Tibial nerve (tissue), 4 donors: ENCODE results near the gene ANKRD23. TPM values are rescaled to one million over a fixed set of nuclear protein-coding genes. Genes with fewer than 3 reads are reported as not detected.

Experiments
- DNase-seq, 2 donors: peaks; one replicate each; pipeline ENCODE4 v3.0.0-alpha.2; 2019; ENCODE audit warnings: low spot score in 2 of 2
- H3K27ac ChIP-seq, 4 donors: fragments of 200-600 bp; sonication (generic) in 3 of 4; one replicate each; pipeline ENCODE4 v1.5.1; 2017 to 2019; ENCODE audit warnings: mild to moderate bottlenecking in 1 of 4
- H3K27me3 ChIP-seq, 2 donors: fragments of 200-600 bp; sonication (generic) in 1 of 2; one replicate each; pipeline versions ENCODE4 v1.5.1 to v1.6.0; 2017 to 2019
- H3K36me3 ChIP-seq, 3 donors: fragments of 200-600 bp; sonication (generic); one replicate each; pipeline ENCODE4 v1.5.1; 2018 to 2019
- H3K4me1 ChIP-seq, 4 donors: fragments of 200-600 bp; sonication (generic) in 3 of 4; one replicate each; pipeline ENCODE4 v1.5.1; 2017 to 2019
- H3K4me3 ChIP-seq, 4 donors: fragments of 200-600 bp; sonication (generic) in 3 of 4; one replicate each; pipeline ENCODE4 v1.5.1; 2017 to 2019; ENCODE audit warnings: mild to moderate bottlenecking in 1 of 4, moderate library complexity in 1 of 4
- H3K9me3 ChIP-seq, 4 donors: fragments of 200-600 bp; sonication (generic) in 3 of 4; one replicate each; pipeline ENCODE4 v1.5.1; 2017 to 2019
- EP300 ChIP-seq, 2 donors: sonication (generic); formaldehyde crosslinking; IDR thresholded peaks; one replicate each; pipeline ENCODE4 v1.6.1; 2017; ENCODE audit warnings: antibody characterized with exemption in 2 of 2, mild to moderate bottlenecking in 1 of 2
- POLR2A ChIP-seq, 2 donors: fragments of 450-650 bp; IDR thresholded peaks; one replicate each; pipeline ENCODE4 v1.6.1; 2017; ENCODE audit warnings: antibody characterized with exemption in 2 of 2, mild to moderate bottlenecking in 2 of 2, moderate library complexity in 2 of 2
- WGBS, 2 donors: methylation state at CpG; one replicate each; pipeline ENCODE4 v1.1.5; 2018; 5-methylcytosine and 5-hydroxymethylcytosine counted together
- total RNA-seq, 4 donors: library from RNA; depleted of rRNA; stranded (reverse); fragments of >200 nt; gene quantifications; one replicate each; pipeline ENCODE4 v1.1.0, GENCODE V29; 2016
- TF ChIP-seq, protein P1 (sequence below), 5 experiments: fragments of 200-600 bp in 3 of 5; fragments of 450-650 bp in 2 of 5; sonication (generic) in 3 of 5; IDR thresholded peaks; one replicate each; pipeline ENCODE4 v1.5.1; 2016 to 2019; ENCODE audit warnings: antibody characterized with exemption in 5 of 5, mild to moderate bottlenecking in 3 of 5, moderate library complexity in 2 of 5

ANKRD23 gene
- total RNA-seq, 4 donors from 2014 or later = 6.1 to 23.1 (median 11.2) TPM

GRCh38 chr2:96822786-96823185 is 21.0 kb downstream of the ANKRD23 start:
- Histone ChIP-seq H3K9me3 (no peaks in the 10 kb centered on the region), H3K27me3 (no peaks in the 10 kb centered on the region), H3K27ac (no peak overlapping the region), H3K4me3 (no peak overlapping the region), H3K4me1 (peaks cover 0 to 59% (median 31%) of the 10 kb centered on the region in 4 donors), H3K36me3 (peaks cover 0 to 66% (median 5%) of the 10 kb centered on the region in 3 donors)
- no peak for DNase-seq
- 58 to 64% methylated on average over 4 of the region's 4 CpGs for WGBS, 2 donors
- TF ChIP-seq, protein P1, sequence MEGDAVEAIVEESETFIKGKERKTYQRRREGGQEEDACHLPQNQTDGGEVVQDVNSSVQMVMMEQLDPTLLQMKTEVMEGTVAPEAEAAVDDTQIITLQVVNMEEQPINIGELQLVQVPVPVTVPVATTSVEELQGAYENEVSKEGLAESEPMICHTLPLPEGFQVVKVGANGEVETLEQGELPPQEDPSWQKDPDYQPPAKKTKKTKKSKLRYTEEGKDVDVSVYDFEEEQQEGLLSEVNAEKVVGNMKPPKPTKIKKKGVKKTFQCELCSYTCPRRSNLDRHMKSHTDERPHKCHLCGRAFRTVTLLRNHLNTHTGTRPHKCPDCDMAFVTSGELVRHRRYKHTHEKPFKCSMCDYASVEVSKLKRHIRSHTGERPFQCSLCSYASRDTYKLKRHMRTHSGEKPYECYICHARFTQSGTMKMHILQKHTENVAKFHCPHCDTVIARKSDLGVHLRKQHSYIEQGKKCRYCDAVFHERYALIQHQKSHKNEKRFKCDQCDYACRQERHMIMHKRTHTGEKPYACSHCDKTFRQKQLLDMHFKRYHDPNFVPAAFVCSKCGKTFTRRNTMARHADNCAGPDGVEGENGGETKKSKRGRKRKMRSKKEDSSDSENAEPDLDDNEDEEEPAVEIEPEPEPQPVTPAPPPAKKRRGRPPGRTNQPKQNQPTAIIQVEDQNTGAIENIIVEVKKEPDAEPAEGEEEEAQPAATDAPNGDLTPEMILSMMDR (IDR thresholded peaks at IDR 0.05) = no peak
- TF ChIP-seq POLR2A (IDR thresholded peaks at IDR 0.05) (no peak), EP300 (IDR thresholded peaks at IDR 0.05) (no peak)

DNA sequence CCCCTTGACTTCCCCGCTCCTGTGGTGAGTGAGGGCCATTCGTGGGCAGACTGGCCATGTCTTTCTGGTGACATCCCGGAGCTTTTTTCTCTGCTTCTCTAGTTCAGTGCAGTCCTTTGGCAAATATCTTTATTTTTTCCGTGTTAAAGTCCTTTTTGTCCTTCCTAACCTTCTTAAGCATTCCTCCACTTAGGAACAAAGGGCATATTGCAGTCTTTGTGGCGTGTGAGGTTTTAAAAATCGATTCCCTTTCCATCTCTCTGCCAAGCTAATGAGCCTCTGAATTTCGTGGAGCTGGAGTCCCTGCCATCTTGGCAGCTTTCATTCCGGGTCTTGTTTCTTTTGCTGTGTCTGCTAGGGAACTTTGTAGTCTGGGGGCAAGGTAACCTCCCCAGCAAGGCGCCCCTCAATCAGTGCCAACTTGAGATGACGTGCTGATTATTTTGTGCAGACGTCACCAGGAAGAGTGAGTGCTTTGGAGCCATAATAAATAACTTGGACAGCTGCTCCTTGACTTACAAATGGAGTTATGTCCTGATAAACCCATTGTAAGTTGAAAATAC is 22.6 kb downstream of the ANKRD23 start:
- no peak for TF ChIP-seq POLR2A (IDR thresholded peaks at IDR 0.05)
- TF ChIP-seq, protein P1 (IDR thresholded peaks at IDR 0.05) = no peak
- no peak for TF ChIP-seq EP300 (IDR thresholded peaks at IDR 0.05)
- peaks cover 0 to 68% (median 39%) of the 10 kb centered on the region in 4 donors for H3K4me1 ChIP-seq
- no peak overlapping the region for H3K27ac ChIP-seq
- H3K27me3 ChIP-seq = no peaks in the 10 kb centered on the region
- WGBS, 2 donors = 52 to 58% methylated on average over 11 of the region's 11 CpGs
- H3K4me3 ChIP-seq = no peak overlapping the region
- DNase-seq = no peak
- H3K36me3 ChIP-seq = peaks cover 0 to 50% (median 0%) of the 10 kb centered on the region in 3 donors
- no peaks in the 10 kb centered on the region for H3K9me3 ChIP-seq

DNA sequence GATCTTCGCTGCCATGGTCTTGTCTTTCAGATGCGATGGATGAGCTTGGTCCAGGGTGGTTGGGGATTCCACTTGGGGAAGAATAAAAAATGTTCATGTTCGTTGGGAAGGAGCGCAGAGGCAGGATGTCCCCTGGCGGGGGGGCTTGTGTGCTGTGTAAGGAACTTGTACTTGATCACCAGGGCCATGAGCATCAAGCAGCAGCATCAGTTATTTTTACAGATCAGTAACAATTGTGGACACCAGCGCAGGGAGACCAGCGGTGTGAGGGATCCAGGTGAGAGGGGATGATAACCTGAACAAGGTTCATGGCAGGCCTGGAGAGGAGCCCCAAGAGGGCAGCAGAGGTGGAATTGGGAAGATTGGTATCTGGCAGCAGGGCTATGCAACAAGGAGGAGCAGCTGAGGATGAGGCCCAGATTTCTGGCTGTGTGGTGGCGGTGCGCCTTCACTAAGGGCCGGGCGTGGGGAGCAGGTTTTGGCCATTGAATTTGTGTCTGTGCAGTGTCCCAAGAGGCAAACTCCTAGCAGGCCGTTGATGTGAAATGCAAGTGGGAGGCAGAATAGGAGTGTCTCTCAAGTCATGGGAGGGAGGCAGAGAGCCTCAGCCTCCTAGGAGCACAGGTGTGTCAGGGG is 23.8 kb downstream of the ANKRD23 start:
- TF ChIP-seq, protein P1 (IDR thresholded peaks at IDR 0.05) = no peak
- TF ChIP-seq EP300 (IDR thresholded peaks at IDR 0.05) (no peak), POLR2A (IDR thresholded peaks at IDR 0.05) (no peak)
- Histone ChIP-seq H3K9me3 (no peaks in the 10 kb centered on the region), H3K27ac (no peak overlapping the region), H3K4me3 (no peak overlapping the region), H3K36me3 (peaks cover 0 to 38% (median 0%) of the 10 kb centered on the region in 3 donors), H3K27me3 (no peaks in the 10 kb centered on the region), H3K4me1 (peaks cover 0 to 73% (median 42%) of the 10 kb centered on the region in 4 donors)
- 82 to 84% methylated on average over 12 of the region's 12 CpGs for WGBS, 2 donors
- DNase-seq = no peak

- Histone ChIP-seq H3K4me1 (peaks cover 0 to 73% (median 44%) of the 10 kb centered on the region in 4 donors), H3K36me3 (peaks cover 0 to 31% (median 0%) of the 10 kb centered on the region in 3 donors), H3K27me3 (no peaks in the 10 kb centered on the region), H3K4me3 (no peak overlapping the region), H3K27ac (peak overlapping the region in 2 of 4 donors; percentile 13 to 36), H3K9me3 (no peaks in the 10 kb centered on the region)
- DNase-seq = no peak
- no peak for TF ChIP-seq EP300 (IDR thresholded peaks at IDR 0.05)
- TF ChIP-seq, protein P1 (IDR thresholded peaks at IDR 0.05) = no peak
- no peak for TF ChIP-seq POLR2A (IDR thresholded peaks at IDR 0.05)
- WGBS, 2 donors = 77 to 80% methylated on average over 8 to 10 of the region's 10 CpGs
Observed at GRCh38 chr2:96819128-96819875, 24.5 kb downstream of the ANKRD23 start.
